GM20000 (cell line): Measurements from ENCODE around the gene MAP9.
"Not testable (repeated sequence)": the region's sequence is repeated elsewhere in the genome, so short reads cannot be mapped to it uniquely, and the experiment has no call there.

Source experiments
- DNase-seq: peaks from one replicate; pipeline ENCODE4 v3.0.0; 2012; ENCODE audit warnings: low spot score
- CTCF ChIP-seq: IDR thresholded peaks from 2 replicates; pipeline ENCODE4 v1.5.1; 2012; ENCODE audit warnings: mild to moderate bottlenecking, control low read depth; ENCODE audit errors: extremely low read depth, missing control alignments

The MAP9 gene

DNA sequence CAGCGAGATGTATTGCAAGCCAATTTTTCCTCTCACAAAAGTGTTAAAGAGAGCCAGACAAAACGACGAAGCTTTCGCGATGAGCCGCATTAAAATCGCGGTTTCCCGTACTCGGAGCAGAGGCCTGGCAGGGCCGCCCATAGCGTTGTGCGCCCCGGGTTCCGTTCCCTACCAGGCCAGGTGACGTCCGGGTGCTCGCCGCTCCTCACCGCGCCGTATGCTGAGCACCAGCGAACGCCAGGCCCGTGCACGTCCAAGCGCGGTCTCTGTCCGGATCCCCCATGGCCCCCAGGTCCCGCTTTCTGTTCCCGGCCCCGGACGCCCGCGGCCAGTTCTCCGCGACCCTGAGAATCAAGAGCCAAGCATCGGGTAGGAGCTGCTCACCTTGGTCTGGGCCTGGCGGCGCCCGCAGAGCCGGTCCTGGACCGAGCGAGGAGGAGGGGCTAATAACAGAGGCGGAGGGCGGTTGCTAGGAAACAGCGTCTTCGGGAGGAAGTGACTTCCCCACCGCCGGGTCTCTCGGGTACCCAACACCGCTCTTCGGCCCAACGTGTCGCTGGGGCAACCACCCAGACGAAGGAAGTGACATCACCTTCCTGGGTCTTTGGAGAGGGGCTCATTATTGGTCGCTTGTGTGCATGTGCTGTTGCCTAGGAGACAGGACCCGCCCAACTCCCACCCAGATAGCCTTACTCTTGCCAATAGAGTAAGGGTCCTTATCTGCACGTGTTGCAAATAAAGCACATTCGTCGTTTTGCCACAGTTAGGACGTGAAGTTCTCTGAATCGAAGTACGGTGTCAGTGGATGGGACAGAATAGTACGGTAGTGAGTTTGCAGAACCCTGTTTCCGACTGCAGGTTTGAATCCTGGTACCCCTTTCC is at the start of gene MAP9:
TSS of gene MAP9 (minus strand) at position 579 of the 882 bp plus-strand sequence. CDS start 1,115 bp downstream, outside the sequence.
- DNase-seq = peak; percentile 91
- no peak for TF ChIP-seq CTCF

DNA sequence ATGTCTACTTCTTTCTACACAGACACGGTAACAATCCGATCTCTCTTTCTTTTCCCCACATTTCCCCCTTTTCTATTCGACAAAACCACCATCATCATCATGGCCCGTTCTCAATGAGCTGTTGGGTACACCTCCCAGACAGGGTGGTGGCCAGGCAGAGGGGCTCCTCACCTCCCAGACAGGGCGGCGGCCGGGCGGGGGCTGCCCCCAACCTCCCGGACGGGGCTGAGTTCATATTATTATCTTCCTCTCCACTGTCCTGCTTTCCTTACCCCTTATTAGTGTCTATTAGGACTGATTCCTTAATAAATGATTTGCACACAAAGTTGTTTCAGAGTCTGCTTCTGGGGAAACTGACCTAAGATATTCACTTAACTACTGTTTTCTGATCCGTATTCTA is 48.0 kb upstream of the MAP9 start:
- not testable (repeated sequence) for DNase-seq

- TF ChIP-seq CTCF = no peak
- DNase-seq = no peak
Observed at GRCh38 chr4:155423671-155424070, 46.9 kb upstream of the MAP9 start.

DNA sequence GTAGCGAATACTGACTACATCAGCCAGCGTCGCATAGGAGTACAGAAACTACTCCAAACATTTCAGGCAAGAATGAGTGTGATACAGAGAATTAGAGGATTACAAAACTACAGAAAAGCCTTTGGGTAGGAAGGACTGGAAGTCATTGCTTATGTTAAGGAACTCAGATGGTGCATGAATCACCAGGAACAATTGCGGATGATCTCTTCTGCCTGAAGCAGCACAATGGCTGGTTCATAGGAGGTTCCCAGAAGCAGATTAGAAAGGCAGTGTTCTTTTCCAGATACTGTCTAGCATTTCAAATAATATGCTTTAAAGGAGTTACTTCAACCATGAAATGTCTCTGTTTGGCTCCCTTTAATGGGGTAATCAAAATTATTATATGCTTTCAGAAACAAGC is 42.5 kb upstream of the MAP9 start:
- TF ChIP-seq CTCF = no peak
- no peak for DNase-seq

- TF ChIP-seq CTCF = no peak
- no peak for DNase-seq
Observed at GRCh38 chr4:155415662-155416061, 38.9 kb upstream of the MAP9 start.

DNA sequence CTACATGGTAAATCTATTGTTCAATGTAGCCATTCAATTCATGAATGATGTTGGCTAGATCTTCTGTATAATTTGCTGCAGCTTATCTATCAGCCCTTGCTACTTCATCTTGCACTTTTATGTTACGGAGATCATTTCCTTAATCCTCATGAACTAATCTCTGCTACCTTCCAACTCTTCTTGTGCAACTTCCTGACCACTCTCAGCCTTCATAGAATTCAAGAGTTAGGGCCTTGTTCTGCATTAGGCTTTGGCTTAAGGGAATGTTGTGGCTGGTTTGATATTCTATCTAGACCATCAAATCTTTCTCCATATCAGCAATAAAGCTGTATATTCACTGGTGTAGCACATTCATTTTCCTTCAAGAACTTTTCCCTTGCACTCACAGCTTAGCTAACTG is 36.7 kb upstream of the MAP9 start:
- no peak for DNase-seq
- TF ChIP-seq CTCF = no peak

DNA sequence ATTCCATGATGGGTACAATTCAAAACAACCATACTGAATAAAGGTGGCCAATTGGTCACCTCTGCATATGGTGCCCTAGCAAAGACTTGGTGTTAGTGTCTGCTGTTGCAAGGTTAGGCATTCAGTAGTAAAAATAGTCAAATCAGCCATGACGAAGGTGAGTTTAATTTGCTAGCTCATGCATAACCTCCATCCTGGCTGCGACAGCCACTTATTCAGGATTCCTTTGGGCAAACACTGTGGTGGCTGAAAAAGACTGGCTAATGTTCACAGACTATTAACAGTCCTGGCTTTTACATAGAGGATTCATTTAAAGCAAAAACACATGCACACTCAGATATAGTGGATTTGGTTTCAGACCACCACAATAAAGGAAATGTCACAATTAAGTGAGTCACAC is 34.8 kb upstream of the MAP9 start:
- no peak for TF ChIP-seq CTCF
- DNase-seq = no peak

DNA sequence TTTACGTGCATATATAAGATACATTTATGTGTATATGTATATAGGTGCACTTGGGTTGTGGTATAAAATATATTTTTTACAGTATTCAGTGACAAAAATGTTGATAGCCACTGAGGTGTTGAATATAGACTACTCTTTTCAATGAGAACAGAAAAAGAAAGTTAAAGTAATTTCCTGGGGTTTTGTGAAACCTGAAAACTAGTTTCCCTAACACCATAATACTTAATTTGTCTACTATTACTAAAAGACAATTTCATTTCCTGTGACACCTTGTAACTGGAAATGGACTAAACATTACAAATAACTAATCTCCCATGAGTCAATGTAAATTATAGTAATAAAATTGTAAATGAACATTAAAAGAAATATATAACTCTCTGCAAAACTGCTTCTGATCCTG is 32.0 kb upstream of the MAP9 start:
- TF ChIP-seq CTCF = no peak
- no peak for DNase-seq
